SK-N-SH (cell line): ENCODE measurements around the gene WFDC12.

Source experiments
- CTCF ChIP-seq: fragments of 200-600 bp; sonication (generic); IDR thresholded peaks from 2 replicates; pipeline ENCODE4 v1.6.1; 2017; ENCODE audit warnings: antibody characterized with exemption, mild to moderate bottlenecking, moderate library complexity
- ELF1 ChIP-seq: IDR thresholded peaks from 2 replicates; pipeline ENCODE4 v1.4.0; 2012
- EP300 ChIP-seq, 2 experiments: IDR thresholded peaks; 2 replicates each; pipeline versions ENCODE4 v1.4.0 to v1.6.1; 2012; ENCODE audit warnings: borderline replicate concordance in 1 of 2, low read depth in 1 of 2, low read length in 1 of 2
- MXI1 ChIP-seq: IDR thresholded peaks from 2 replicates; pipeline ENCODE4 v1.6.1; 2012; ENCODE audit warnings: mild to moderate bottlenecking, low read depth, low read length, improper control_type of control experiment
- POLR2AphosphoS5 ChIP-seq: IDR thresholded peaks from 2 replicates; pipeline ENCODE4 v1.6.1; 2012; ENCODE audit warnings: low read depth, low read length
- REST ChIP-seq: IDR thresholded peaks from 2 replicates; pipeline ENCODE4 v1.6.1; 2012; ENCODE audit warnings: mild to moderate bottlenecking, low read depth, low read length, moderate library complexity
- SIN3A ChIP-seq: IDR thresholded peaks from 2 replicates; pipeline ENCODE4 v1.6.1; 2012; ENCODE audit warnings: low read depth, mild to moderate bottlenecking, low read length, moderate library complexity, borderline replicate concordance
- TAF1 ChIP-seq: IDR thresholded peaks from 2 replicates; pipeline ENCODE4 v1.6.1; 2012; ENCODE audit warnings: low read depth, mild to moderate bottlenecking, low read length, moderate library complexity, borderline replicate concordance
- TEAD4 ChIP-seq: IDR thresholded peaks from 2 replicates; pipeline ENCODE4 v1.4.0; 2012; ENCODE audit warnings: mild to moderate bottlenecking, borderline replicate concordance; ENCODE audit not compliant: insufficient read depth
- YY1 ChIP-seq: IDR thresholded peaks from 2 replicates; pipeline ENCODE4 v1.4.0; 2012; ENCODE audit warnings: low read depth, mild to moderate bottlenecking

DNA sequence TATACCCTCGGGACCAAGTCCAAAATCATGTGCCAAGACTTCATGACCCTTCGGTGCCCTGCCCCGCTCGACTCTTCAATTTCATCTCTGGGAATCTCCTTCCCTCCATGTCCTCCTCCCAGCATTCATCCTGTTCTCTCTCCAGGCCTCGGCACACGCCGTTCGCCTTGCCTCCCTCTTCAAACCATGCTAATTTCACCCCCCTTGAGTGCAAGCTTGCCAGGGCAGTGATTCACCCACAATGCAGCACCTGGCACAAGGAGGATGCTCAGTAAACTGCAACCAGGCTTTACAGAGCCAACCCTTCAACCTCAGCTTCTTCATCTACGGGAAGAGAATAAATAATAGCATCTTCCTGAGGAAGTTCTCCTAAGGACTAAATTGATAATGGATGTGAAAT, 27.5 kb downstream of the WFDC12 start:
- TF ChIP-seq ELF1 (no peak), EP300 (IDR thresholded peaks at IDR 0.05; ENCODE audit: borderline replicate concordance in 1 of 2, low read depth in 1 of 2, low read length in 1 of 2) (no peak), REST (no peak), CTCF (no peak), TEAD4 (no peak), TAF1 (no peak), YY1 (no peak), POLR2AphosphoS5 (no peak), SIN3A (no peak), MXI1 (no peak)
